Activated B cell treated with CpG ODN at 0.5 μM for 24 hours (primary cell): ENCODE results near the gene BNIPL. TPM values are rescaled to one million over a fixed set of nuclear protein-coding genes. Genes with fewer than 3 reads are reported as not detected.
A peak's percentile ranks its signal among the peaks of the same experiment; 100 is the strongest.

Experiments used
- ATAC-seq: fragments of 200-7000 bp; cut with Tn5 transposase; one replicate; pipeline ENCODE4 v1.10.0; 2021; ENCODE audit warnings: low read depth, mild to moderate bottlenecking, moderate library complexity
- CTCF ChIA-PET: fragments of 350-600 bp; sonication (Branson Sonifier 250); formaldehyde crosslinking; loops from one replicate; lab custom pipeline; 2021; ENCODE audit warnings: antibody characterized with exemption; lab: Charles Lee
- POLR2A ChIA-PET: fragments of 350-600 bp; sonication (Branson Sonifier 250); formaldehyde crosslinking; loops from one replicate; lab custom pipeline; 2021; ENCODE audit warnings: antibody characterized with exemption; lab: Charles Lee
- DNase-seq: peaks from one replicate; pipeline ENCODE4 v3.0.0; 2022
- H3K27ac Mint-ChIP-seq: one replicate; pipeline ENCODE4 v1.8.0; 2020; ENCODE audit warnings: mixed read lengths
- H3K27me3 Mint-ChIP-seq: one replicate; pipeline ENCODE4 v1.8.0; 2021; ENCODE audit warnings: mixed read lengths
- H3K36me3 Mint-ChIP-seq: one replicate; pipeline ENCODE4 v1.8.0; 2021; ENCODE audit warnings: low read depth, mixed read lengths
- H3K4me1 Mint-ChIP-seq: one replicate; pipeline ENCODE4 v1.8.0; 2021; ENCODE audit warnings: mixed read lengths
- H3K4me3 Mint-ChIP-seq: one replicate; pipeline ENCODE4 v1.8.0; 2020; ENCODE audit warnings: mild to moderate bottlenecking, mixed read lengths
- H3K9me3 Mint-ChIP-seq: one replicate; pipeline ENCODE4 v1.8.0; 2020; ENCODE audit warnings: mixed read lengths
- CTCF ChIP-seq: fragments of 200-600 bp; IDR thresholded peaks from one replicate; pipeline ENCODE4 v1.8.0; 2022; ENCODE audit warnings: antibody characterized with exemption, mild to moderate bottlenecking
- intact Hi-C: fragments of 100-400 bp; cut with micrococcal nuclease; formaldehyde crosslinking; loops from one replicate; pipeline ENCODE4 v1.15.1; 2024
- total RNA-seq: library from RNA; stranded (reverse); gene quantifications from 2 replicates; pipeline ENCODE4 v1.2.3, GENCODE V29; 2022

Gene BNIPL
- total RNA-seq, 1 donor from 2014 or later: 1.00 TPM

GRCh38 chr1:151005729-151006319, 30.6 kb upstream of the BNIPL start:
- ATAC-seq: no peak
- no peak for TF ChIP-seq CTCF
- ChIA-PET CTCF (interaction anchor here (1.0 to 2.6 kb wide), 6 partner anchors 8 to 446 kb away, joined by 3 to 19 read pairs (median 4); no protein-coding TSS in a partner anchor), POLR2A (interaction anchor here (0.6 to 1.9 kb wide), 12 partner anchors 32 to 809 kb away, joined by 3 to 8 read pairs (median 4); partner anchors contain the start of genes C1orf56, CDC42SE1, CERS2 and GABPB2)
- peaks cover 11% of the 10 kb centered on the region for H3K36me3 Mint-ChIP-seq
- no peaks in the 10 kb centered on the region for H3K9me3 Mint-ChIP-seq
- intact Hi-C loops: loop anchor here (5.0 to 10.0 kb wide), 4 partner anchors 151 to 606 kb away; partner anchors contain the start of genes PSMD4, SNX27 and TNFAIP8L2
- peaks cover 65% of the 10 kb centered on the region for H3K4me1 Mint-ChIP-seq
- H3K27me3 Mint-ChIP-seq: no peaks in the 10 kb centered on the region
- H3K4me3 Mint-ChIP-seq: peak overlapping the region; percentile 98
- DNase-seq: no peak
- H3K27ac Mint-ChIP-seq: peak overlapping the region; percentile 93

- peak; percentile 29 for DNase-seq
- Mint-ChIP-seq H3K4me3 (peak within 1 kb of the TSS; percentile 98), H3K4me1 (peaks cover 68% of the 10 kb centered on the region), H3K27ac (peak within 1 kb of the TSS; percentile 93), H3K27me3 (no peaks in the 10 kb centered on the region), H3K36me3 (peaks cover 16% of the 10 kb centered on the region), H3K9me3 (no peaks in the 10 kb centered on the region)
- ATAC-seq: peak; percentile 43
- CTCF ChIA-PET: interaction anchor here (0.6 to 2.6 kb wide), 7 partner anchors 8 to 447 kb away, joined by 3 to 19 read pairs (median 4); no protein-coding TSS in a partner anchor
- intact Hi-C loops: loop anchor here (5.0 to 10.0 kb wide), 4 partner anchors 151 to 606 kb away; partner anchors contain the start of genes PSMD4, SNX27 and TNFAIP8L2
- POLR2A ChIA-PET: interaction anchor here (1.0 to 1.9 kb wide), 11 partner anchors 10 to 643 kb away, joined by 3 to 8 read pairs (median 4); partner anchors contain the start of genes C1orf56, CDC42SE1, CERS2 and GABPB2
- TF ChIP-seq CTCF: no peak
These were observed 29.9 kb upstream of the BNIPL start, which contains the start of gene MINDY1 for GRCh38 chr1:151006327-151007052. Gene MINDY1 (minus strand): TSS chr1:151006902. CDS start chr1:151002617, 4,285 bp downstream.

GRCh38 chr1:151007853-151008243, 28.5 kb upstream of the BNIPL start:
- no peaks in the 10 kb centered on the region for H3K9me3 Mint-ChIP-seq
- ChIA-PET CTCF (no interaction called here), POLR2A (no interaction called here)
- TF ChIP-seq CTCF: no peak
- intact Hi-C loops: loop anchor here (1.0 to 10.0 kb wide), 11 partner anchors 29 to 604 kb away; partner anchors contain the start of genes ARNT, CDC42SE1, PSMD4 and SETDB1
- H3K4me1 Mint-ChIP-seq: peaks cover 69% of the 10 kb centered on the region
- H3K27ac Mint-ChIP-seq: peak overlapping the region; percentile 93
- H3K36me3 Mint-ChIP-seq: peaks cover 13% of the 10 kb centered on the region
- H3K4me3 Mint-ChIP-seq: peak overlapping the region; percentile 98
- ATAC-seq (no peak), DNase-seq (no peak)
- no peaks in the 10 kb centered on the region for H3K27me3 Mint-ChIP-seq

GRCh38 chr1:151008244-151009205, 27.9 kb upstream of the BNIPL start, which contains the start of gene PRUNE1:
Gene PRUNE1 (plus strand): TSS chr1:151008449. CDS start chr1:151008633, 184 bp downstream.
- Mint-ChIP-seq H3K27ac (peak within 1 kb of the TSS; percentile 93), H3K4me3 (peak within 1 kb of the TSS; percentile 98), H3K27me3 (no peaks in the 10 kb centered on the region), H3K9me3 (no peaks in the 10 kb centered on the region), H3K36me3 (peaks cover 16% of the 10 kb centered on the region), H3K4me1 (peaks cover 67% of the 10 kb centered on the region)
- ChIA-PET POLR2A (interaction anchor here (0.6 kb wide), 1 partner anchor 333 kb away, joined by 4 read pairs; no protein-coding TSS in a partner anchor), CTCF (no interaction called here)
- DNase-seq (peak; percentile 91), ATAC-seq (peak; percentile 94)
- intact Hi-C loops: loop anchor here (1.0 to 10.0 kb wide), 11 partner anchors 29 to 604 kb away; partner anchors contain the start of genes ARNT, CDC42SE1, PSMD4 and SETDB1
- no peak for TF ChIP-seq CTCF
